LHCN-M2 (cell line): ENCODE measurements around the gene DHX30. TPM values are rescaled to one million over a fixed set of nuclear protein-coding genes. Genes with fewer than 3 reads are reported as not detected.
"Not testable (repeated sequence)": the region's sequence is repeated elsewhere in the genome, so short reads cannot be mapped to it uniquely, and the experiment has no call there.

Source experiments
- DNase-seq: peaks from one replicate; pipeline ENCODE4 v3.0.0-alpha.2; 2012; ENCODE audit warnings: low read depth
- total RNA-seq: library from RNA; depleted of rRNA; stranded (reverse); fragments of >200 nt; gene quantifications from 2 replicates; pipeline ENCODE4 v1.2.3, GENCODE V29; 2014

Gene DHX30
- total RNA-seq, 1 experiment from 2014 or later = 96.3 TPM

GRCh38 chr3:47803480-47804025 is 615 bp downstream of the DHX30 start:
- peak; percentile 22 for DNase-seq

GRCh38 chr3:47804577-47804976 is 1.6 kb downstream of the DHX30 start:
- DNase-seq = no peak

GRCh38 chr3:47813551-47814177 is 10.7 kb downstream of the DHX30 start:
- no peak for DNase-seq

GRCh38 chr3:47817609-47818008 is 14.7 kb downstream of the DHX30 start:
- no peak for DNase-seq

- DNase-seq = peak; percentile 84
These were observed 21.9 kb downstream of the DHX30 start for GRCh38 chr3:47824541-47825473.

- DNase-seq = no peak
These were observed 22.7 kb downstream of the DHX30 start for GRCh38 chr3:47825590-47825989.

GRCh38 chr3:47829482-47829881 is 26.5 kb downstream of the DHX30 start:
- not testable (repeated sequence) for DNase-seq

GRCh38 chr3:47836986-47837385 is 34.0 kb downstream of the DHX30 start:
- no peak for DNase-seq

GRCh38 chr3:47838503-47838902 is 35.6 kb downstream of the DHX30 start:
- DNase-seq = no peak

GRCh38 chr3:47841786-47842349 is 38.9 kb downstream of the DHX30 start:
- DNase-seq = no peak

GRCh38 chr3:47846186-47846879 is 43.4 kb downstream of the DHX30 start:
- DNase-seq = no peak

GRCh38 chr3:47846880-47847248 is 43.9 kb downstream of the DHX30 start:
- no peak for DNase-seq

GRCh38 chr3:47847260-47847659 is 44.3 kb downstream of the DHX30 start:
- no peak for DNase-seq

- DNase-seq = no peak
These were observed 45.0 kb downstream of the DHX30 start for GRCh38 chr3:47847801-47848518.

GRCh38 chr3:47848599-47849117 is 45.7 kb downstream of the DHX30 start:
- DNase-seq = no peak

GRCh38 chr3:47849186-47849698 is 46.3 kb downstream of the DHX30 start:
- no peak for DNase-seq

- peak; percentile 44 for DNase-seq
These were observed 47.0 kb downstream of the DHX30 start for GRCh38 chr3:47849699-47850563.

- DNase-seq = no peak
These were observed 47.8 kb downstream of the DHX30 start for GRCh38 chr3:47850564-47851410.
